Activated T-helper 1 cell treated with anti-CD3 and anti-CD28 coated beads, Interleukin-2, amount 50 U/mL, for 16 hours (primary cell): ENCODE measurements around the gene WEE2.
A peak's percentile ranks its signal among the peaks of the same experiment; 100 is the strongest.
"Not testable (repeated sequence)": the region's sequence is repeated elsewhere in the genome, so short reads cannot be mapped to it uniquely, and the experiment has no call there.

ENCODE experiments used
- DNase-seq, 2 donors: peaks; one replicate each; pipeline ENCODE4 v3.0.0-alpha.2; 2020; ENCODE audit warnings: low read depth in 1 of 2, low spot score in 1 of 2

WEE2 gene

DNA sequence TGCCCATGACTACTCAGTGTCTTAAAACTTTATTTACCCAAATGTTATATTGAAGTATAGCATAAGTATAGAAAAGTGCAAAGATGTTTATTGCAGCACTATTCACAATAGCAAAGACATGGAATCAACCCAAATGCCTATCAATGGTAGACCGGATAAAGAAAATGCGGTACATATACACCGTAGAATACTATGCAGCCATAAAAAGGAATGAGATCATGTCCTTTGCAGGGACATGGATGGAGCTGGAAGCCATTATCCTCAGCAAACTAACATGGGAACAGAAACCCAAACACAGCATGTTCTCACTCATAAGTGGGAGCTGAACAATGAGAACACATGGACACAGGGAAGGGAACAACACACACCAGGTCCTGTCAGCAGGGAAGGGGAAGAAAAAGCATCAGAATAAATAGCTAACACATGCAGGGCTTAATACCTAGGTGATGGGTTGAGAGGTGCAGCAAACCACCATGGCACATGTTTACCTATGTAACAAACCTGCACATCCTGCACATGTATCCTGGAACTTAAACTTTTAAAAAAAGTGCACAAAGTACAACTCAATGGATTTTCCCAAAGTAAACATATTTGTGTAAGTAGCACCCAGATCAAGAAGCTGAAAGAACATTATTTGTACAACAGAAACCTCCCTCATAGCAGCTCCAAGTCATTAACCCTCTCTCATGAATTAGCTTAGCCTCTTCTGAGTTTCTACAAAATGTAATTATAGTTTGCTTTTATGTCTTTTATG lies 18.9 kb upstream of the WEE2 start:
- not testable (repeated sequence) for DNase-seq

- no peak for DNase-seq
Observed at GRCh38 chr7:141691540-141691939, 16.6 kb upstream of the WEE2 start.

DNA sequence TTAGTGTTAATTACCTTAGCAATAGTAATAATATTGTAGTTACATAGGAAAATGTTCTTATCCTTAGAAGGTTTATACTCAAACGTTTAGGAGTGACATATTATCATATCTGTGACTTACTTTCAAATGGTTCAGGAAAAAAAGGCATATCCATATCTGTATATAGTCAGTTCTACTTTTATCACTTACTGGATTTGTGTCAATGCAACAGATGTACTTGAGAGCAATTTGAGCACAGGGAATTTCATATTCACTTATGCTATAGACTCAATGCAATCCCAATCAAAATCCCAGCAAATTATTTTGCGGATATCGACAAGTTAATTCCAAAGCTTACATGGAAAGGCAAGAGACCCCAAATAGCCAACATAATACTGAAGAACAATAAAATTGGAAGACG lies 16.2 kb upstream of the WEE2 start:
- DNase-seq = no peak

DNA sequence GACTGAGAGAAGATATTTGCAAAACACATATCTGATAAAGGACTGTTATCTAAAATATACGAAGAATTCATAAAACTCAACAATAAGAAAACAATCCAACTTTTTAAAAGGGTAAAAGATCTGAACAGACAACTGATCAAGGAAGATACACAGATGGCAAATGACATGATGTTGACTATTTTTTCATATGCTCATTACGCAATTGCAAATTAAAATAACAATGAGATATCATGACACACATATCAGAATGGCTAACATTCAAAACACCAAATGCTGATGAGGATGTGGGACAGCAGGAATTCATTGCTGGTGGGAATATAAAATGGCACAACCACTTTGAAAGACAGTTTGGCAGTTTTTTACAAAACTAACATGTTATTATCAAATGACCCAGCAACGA lies 15.1 kb upstream of the WEE2 start:
- no peak for DNase-seq

DNA sequence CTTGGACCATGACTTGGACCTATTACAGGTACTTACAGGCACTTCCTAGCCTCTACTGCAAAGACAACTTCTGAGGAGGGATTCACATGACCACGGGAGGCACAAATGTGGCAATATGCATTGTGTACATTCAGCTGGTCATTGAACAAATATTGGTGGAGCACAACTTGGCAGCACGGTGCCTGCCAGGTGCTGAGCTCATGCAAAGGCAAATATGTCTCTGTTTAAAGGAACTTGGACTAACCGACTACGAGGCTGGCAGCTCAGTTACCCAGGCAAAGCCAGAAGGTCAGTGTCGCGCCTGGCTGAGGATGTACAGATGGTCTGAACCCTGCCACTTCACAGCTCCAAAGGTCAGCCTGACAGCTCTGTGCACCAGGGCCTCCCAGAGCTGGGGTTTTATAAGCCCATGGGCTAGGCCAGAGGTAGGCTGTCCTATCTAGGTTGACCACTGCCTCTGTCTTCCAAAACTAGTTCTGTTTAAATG lies 12.3 kb upstream of the WEE2 start:
- DNase-seq = no peak

- no peak for DNase-seq
Observed at GRCh38 chr7:141696348-141696747, 11.8 kb upstream of the WEE2 start.

- no peak for DNase-seq
Observed at GRCh38 chr7:141697211-141697871, 10.8 kb upstream of the WEE2 start.

- no peak for DNase-seq
Observed at GRCh38 chr7:141698247-141699015, 9.7 kb upstream of the WEE2 start.

DNA sequence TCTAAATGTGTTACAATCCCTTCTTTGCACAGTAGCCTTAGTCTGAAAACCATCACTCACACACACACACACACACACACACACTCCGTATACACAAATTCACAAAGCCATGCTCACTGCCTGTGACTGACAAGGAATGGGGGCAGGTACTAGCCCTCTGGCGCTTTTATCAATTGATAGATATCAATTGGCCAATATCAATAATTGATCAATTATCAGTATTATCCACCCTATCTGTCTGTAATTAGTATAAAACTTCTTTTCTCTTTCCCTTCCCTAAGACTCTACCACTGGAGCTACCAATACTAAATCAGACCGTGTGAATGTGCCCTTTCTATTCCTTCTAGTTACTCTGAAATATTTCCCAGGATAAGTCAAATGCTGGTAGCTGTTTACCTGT lies 8.3 kb upstream of the WEE2 start:
- no peak for DNase-seq

DNA sequence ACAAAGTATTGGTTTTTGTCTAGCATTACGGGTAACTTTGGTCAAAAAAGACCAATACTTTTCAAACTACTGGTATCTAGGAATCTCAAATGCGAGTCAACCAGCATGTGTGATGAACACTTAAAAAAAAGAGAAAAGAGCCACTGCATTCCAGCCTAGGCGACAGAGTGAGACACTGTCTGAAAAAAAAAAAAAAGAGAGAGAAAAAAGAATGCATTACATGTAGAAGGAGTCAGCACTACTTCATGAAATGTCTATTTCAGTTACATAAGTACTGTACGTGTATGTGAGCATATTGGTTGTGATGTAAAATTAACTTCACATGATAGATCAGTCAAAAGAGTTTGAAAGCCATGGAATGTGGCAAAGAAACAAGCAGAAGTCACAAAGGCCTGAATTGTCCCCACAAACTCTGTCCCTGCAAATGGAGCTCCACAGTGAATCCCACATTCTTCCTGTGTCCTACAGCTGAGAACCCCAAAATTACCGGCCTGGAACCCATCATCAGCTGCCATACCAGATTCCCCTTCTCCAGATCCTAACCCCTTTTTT lies 7.8 kb upstream of the WEE2 start:
- DNase-seq = no peak

GRCh38 chr7:141700848-141701371 lies 7.2 kb upstream of the WEE2 start:
- DNase-seq = no peak

DNA sequence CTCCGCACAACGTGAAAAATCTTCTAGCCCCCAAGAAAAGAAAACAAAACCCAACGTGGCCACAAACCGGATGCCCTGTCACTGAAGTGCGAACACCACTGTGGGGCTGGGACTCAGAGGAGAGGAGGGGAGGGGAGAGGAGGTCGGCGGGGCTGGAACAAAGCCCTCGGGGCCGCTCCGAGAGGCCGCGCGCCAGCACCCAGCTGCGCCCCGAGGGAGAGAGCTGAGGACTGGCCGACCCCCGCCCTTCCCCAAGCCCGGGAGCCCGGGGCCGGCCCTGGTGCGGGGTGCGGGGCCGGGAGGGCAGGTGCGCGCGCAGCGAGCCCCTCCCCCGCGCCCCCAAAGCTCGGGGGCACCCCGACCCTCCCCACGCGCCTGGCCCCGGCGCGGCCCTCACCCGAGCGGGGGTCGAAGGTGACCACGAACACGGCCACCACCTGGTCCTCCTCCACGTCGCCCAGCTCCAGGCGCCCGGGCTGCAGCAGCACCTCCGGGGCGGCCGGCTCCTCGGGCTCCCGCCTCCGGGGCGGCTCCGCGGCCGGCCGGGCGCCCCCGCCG lies 6.6 kb upstream of the WEE2 start:
- DNase-seq = peak; percentile 41 to 58

GRCh38 chr7:141702047-141702567 lies 6.0 kb upstream of the WEE2 start, which contains the start of gene DENND11:
Gene DENND11, minus strand, starts transcription at chr7:141702166. Its CDS starts 13 bp downstream, at chr7:141702153.
- DNase-seq = peak; percentile 13 to 41

- no peak for DNase-seq
Observed at GRCh38 chr7:141702892-141703291, 5.3 kb upstream of the WEE2 start.

DNA sequence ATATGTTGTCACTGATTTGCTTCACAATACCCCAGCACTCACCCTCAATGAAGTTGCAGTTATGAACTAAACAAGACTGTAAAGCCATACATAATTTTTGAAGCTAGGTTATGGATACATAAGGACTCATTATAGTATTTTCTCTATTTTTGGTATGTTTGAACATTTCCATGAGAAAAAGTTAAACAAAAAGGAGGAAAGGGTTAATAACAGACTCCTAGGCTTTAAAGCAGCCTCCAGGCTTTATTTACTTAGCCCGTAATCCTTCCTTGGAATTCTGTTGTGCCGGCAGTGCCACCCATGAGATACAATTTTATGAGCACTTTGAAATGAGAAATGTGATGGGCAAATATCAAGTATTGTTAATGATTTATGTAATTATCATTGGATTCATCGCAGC lies 4.0 kb upstream of the WEE2 start:
- no peak for DNase-seq

GRCh38 chr7:141704741-141705140 lies 3.4 kb upstream of the WEE2 start:
- no peak for DNase-seq

GRCh38 chr7:141706239-141707064 lies 1.7 kb upstream of the WEE2 start:
- DNase-seq = no peak

- DNase-seq = no peak
Observed at GRCh38 chr7:141709318-141709717, 1.2 kb downstream of the WEE2 start.

GRCh38 chr7:141709749-141710148 lies 1.6 kb downstream of the WEE2 start:
- DNase-seq = no peak

DNA sequence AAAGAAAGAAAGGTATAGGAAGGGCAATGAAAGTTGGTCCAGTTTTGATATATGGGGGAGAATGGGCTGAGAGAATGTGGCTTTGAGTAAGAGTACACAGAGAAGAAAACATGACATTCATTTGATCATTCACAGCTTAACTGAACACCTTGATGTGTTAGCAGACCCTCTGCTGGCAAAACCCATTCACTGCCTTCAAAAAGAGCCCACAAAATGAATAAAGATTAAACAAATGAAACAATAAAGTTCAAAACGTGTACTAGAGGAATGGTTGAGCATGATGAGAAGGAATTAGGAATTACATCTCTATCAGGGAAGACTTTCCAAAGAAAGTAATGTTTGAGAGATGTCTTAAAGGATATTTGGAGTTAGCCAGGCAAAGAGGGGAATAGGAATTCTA lies 2.1 kb downstream of the WEE2 start:
- DNase-seq = no peak
